Measurements from ENCODE around the gene ERN1. TPM values are rescaled to one million over a fixed set of nuclear protein-coding genes. Genes with fewer than 3 reads are reported as not detected.
A peak's percentile ranks its signal among the peaks of the same experiment; 100 is the strongest.

The ERN1 gene
- total and polyA plus RNA-seq, 2 of the 13 experiments (the other 11 are each of a cell fraction or from before 2014, with no cell fraction given): 6.0 to 12.7 TPM

DNA sequence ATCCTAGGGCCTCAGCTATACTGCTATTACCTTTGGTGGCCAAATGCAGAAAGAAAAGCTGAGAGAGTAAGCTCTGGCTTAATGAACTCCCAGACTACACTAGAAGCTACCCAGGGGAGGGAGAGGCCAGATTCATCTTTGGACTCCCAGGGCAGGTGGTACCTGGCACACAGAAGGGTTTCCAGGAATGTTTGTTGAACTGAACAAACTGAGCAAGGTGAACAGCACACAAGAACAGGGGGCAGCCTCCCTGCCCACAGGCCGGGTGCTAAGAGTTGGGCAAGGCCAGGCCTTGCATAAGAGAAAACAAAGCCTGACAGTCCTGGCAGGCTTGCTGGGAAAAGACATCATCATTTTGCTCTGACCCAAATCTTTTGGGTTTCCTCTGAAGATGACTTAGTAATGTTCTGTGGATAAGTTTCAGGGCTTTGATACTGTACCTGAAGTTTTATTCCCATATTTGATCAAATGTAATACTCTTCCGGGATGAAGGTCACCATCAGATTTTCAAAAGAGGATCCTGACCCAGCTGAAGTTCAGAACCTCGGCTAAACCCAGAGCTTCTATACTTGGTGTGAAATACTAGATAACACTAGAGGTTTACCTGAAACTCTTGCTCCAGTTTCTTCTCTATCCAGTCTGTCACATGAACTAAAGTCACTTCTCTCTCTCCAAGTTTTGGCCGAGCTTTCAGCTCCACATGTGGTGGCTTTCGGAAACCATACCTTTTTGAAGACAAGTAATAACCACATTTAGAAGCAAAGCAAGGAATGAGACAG lies 20.5 kb upstream of the ERN1 start (continued):
- TF ChIP-seq FOXA1 (IDR thresholded peaks at IDR 0.05) (no peak), FOXA1 (CRISPR knock-in tag; IDR thresholded peaks at IDR 0.05) (peak; percentile 95), TOE1 (CRISPR knock-in tag; IDR thresholded peaks at IDR 0.05) (peak; percentile 79; the same call in 1 of the 2 replicates), HIVEP1 (CRISPR knock-in tag; IDR thresholded peaks at IDR 0.05) (peak; percentile 91), ZNF629 (CRISPR knock-in tag; conservative IDR thresholded peaks at IDR 0.05) (peak; percentile 83), HDAC6 (IDR thresholded peaks at IDR 0.05; ENCODE audit: low read depth, low read length) (no peak), ZMYM4 (CRISPR knock-in tag; IDR thresholded peaks at IDR 0.05) (peak; percentile 94), ZNF557 (CRISPR knock-in tag; IDR thresholded peaks at IDR 0.05) (0 out of 2 replicates have a peak, but pooled peaks have one; percentile 65), NFKBIZ (CRISPR knock-in tag; IDR thresholded peaks at IDR 0.05) (peak; percentile 99), TSC22D2 (CRISPR knock-in tag; IDR thresholded peaks at IDR 0.05; ENCODE audit: borderline replicate concordance) (peak; percentile 84), ZNF615 (CRISPR knock-in tag; IDR thresholded peaks at IDR 0.05; ENCODE audit: borderline replicate concordance) (peak; percentile 77; the same call in 1 of the 2 replicates), GLI4 (CRISPR knock-in tag; IDR thresholded peaks at IDR 0.05; ENCODE audit: borderline replicate concordance) (no peak), ONECUT2 (CRISPR knock-in tag; IDR thresholded peaks at IDR 0.05) (peak; percentile 55), SNAI1 (CRISPR knock-in tag; IDR thresholded peaks at IDR 0.05; ENCODE audit: borderline replicate concordance) (no peak), NFYB (CRISPR knock-in tag; IDR thresholded peaks at IDR 0.05) (0 out of 2 replicates have a peak, but pooled peaks have one; percentile 30), ZNF282 (IDR thresholded peaks at IDR 0.05; ENCODE audit: partially characterized antibody) (no peak), ZNF296 (CRISPR knock-in tag; conservative IDR thresholded peaks at IDR 0.05) (no peak), NFIC (IDR thresholded peaks at IDR 0.05; ENCODE audit: low read length) (peak; percentile 92)
- TF ChIP-seq, protein P1, sequence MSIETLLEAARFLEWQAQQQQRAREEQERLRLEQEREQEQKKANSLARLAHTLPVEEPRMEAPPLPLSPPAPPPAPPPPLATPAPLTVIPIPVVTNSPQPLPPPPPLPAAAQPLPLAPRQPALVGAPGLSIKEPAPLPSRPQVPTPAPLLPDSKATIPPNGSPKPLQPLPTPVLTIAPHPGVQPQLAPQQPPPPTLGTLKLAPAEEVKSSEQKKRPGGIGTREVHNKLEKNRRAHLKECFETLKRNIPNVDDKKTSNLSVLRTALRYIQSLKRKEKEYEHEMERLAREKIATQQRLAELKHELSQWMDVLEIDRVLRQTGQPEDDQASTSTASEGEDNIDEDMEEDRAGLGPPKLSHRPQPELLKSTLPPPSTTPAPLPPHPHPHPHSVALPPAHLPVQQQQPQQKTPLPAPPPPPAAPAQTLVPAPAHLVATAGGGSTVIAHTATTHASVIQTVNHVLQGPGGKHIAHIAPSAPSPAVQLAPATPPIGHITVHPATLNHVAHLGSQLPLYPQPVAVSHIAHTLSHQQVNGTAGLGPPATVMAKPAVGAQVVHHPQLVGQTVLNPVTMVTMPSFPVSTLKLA (IDR thresholded peaks at IDR 0.05): no peak
- TF ChIP-seq, protein P2, sequence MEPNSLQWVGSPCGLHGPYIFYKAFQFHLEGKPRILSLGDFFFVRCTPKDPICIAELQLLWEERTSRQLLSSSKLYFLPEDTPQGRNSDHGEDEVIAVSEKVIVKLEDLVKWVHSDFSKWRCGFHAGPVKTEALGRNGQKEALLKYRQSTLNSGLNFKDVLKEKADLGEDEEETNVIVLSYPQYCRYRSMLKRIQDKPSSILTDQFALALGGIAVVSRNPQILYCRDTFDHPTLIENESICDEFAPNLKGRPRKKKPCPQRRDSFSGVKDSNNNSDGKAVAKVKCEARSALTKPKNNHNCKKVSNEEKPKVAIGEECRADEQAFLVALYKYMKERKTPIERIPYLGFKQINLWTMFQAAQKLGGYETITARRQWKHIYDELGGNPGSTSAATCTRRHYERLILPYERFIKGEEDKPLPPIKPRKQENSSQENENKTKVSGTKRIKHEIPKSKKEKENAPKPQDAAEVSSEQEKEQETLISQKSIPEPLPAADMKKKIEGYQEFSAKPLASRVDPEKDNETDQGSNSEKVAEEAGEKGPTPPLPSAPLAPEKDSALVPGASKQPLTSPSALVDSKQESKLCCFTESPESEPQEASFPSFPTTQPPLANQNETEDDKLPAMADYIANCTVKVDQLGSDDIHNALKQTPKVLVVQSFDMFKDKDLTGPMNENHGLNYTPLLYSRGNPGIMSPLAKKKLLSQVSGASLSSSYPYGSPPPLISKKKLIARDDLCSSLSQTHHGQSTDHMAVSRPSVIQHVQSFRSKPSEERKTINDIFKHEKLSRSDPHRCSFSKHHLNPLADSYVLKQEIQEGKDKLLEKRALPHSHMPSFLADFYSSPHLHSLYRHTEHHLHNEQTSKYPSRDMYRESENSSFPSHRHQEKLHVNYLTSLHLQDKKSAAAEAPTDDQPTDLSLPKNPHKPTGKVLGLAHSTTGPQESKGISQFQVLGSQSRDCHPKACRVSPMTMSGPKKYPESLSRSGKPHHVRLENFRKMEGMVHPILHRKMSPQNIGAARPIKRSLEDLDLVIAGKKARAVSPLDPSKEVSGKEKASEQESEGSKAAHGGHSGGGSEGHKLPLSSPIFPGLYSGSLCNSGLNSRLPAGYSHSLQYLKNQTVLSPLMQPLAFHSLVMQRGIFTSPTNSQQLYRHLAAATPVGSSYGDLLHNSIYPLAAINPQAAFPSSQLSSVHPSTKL (CRISPR knock-in tag; IDR thresholded peaks at IDR 0.05): peak; percentile 100
- TF ChIP-seq, protein P3, sequence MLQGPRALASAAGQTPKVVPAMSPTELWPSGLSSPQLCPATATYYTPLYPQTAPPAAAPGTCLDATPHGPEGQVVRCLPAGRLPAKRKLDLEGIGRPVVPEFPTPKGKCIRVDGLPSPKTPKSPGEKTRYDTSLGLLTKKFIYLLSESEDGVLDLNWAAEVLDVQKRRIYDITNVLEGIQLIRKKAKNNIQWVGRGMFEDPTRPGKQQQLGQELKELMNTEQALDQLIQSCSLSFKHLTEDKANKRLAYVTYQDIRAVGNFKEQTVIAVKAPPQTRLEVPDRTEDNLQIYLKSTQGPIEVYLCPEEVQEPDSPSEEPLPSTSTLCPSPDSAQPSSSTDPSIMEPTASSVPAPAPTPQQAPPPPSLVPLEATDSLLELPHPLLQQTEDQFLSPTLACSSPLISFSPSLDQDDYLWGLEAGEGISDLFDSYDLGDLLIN (CRISPR knock-in tag; IDR thresholded peaks at IDR 0.05; ENCODE audit: borderline replicate concordance): no peak
- TF ChIP-seq, protein P4, sequence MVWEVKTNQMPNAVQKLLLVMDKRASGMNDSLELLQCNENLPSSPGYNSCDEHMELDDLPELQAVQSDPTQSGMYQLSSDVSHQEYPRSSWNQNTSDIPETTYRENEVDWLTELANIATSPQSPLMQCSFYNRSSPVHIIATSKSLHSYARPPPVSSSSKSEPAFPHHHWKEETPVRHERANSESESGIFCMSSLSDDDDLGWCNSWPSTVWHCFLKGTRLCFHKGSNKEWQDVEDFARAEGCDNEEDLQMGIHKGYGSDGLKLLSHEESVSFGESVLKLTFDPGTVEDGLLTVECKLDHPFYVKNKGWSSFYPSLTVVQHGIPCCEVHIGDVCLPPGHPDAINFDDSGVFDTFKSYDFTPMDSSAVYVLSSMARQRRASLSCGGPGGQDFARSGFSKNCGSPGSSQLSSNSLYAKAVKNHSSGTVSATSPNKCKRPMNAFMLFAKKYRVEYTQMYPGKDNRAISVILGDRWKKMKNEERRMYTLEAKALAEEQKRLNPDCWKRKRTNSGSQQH (CRISPR knock-in tag; IDR thresholded peaks at IDR 0.05; ENCODE audit: low read depth): peak; percentile 82; the same call in 1 of the 2 replicates

All from HepG2 (cell line).